ENCODE measurements around the gene GAS7. TPM values are rescaled to one million over a fixed set of nuclear protein-coding genes. Genes with fewer than 3 reads are reported as not detected.

Gene GAS7
- total RNA-seq, 1 experiment from 2014 or later, result 12.3 TPM

DNA sequence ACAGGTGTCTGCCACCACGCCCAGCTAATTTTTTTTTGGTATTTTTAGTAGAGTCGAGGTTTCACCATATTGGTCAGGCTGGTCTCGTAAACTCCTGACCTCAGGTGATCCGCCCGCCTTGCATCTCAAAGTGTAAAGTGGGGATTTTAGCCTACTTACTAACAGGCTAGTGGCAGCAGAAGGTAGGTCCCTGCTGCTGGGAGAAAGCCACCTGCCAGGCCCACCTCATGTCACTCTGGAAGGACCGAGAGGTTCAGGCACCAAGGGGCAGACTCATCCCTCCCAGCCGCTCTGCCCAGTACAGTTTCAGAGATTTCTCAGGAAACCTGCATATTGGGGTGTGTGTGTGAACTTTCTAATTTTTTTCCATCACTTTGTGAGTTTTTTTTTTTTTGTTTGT, 291.3 kb downstream of the GAS7 start:
- Mint-ChIP-seq H3K4me3 (no peak overlapping the region), H3K9me3 (no peaks in the 10 kb centered on the region), H3K27me3 (ENCODE audit: low read depth) (no peaks in the 10 kb centered on the region; the same call in 1 of the 2 replicates), H3K4me1 (peaks cover 14% of the 10 kb centered on the region), H3K27ac (no peak overlapping the region), H3K36me3 (no peaks in the 10 kb centered on the region)
- DNase-seq (ENCODE audit: low spot score), result no peak
- POLR2A ChIA-PET, result no interaction called here
- ATAC-seq, result no peak
- no peak for TF ChIP-seq ZNF423 (CRISPR knock-in tag; IDR thresholded peaks at IDR 0.05)
- TF ChIP-seq NR3C1 (CRISPR knock-in tag; conservative IDR thresholded peaks at IDR 0.05; ENCODE audit: low read depth), result no peak
- no peak for TF ChIP-seq JUN (CRISPR knock-in tag; IDR thresholded peaks at IDR 0.05)
- TF ChIP-seq, protein P1, sequence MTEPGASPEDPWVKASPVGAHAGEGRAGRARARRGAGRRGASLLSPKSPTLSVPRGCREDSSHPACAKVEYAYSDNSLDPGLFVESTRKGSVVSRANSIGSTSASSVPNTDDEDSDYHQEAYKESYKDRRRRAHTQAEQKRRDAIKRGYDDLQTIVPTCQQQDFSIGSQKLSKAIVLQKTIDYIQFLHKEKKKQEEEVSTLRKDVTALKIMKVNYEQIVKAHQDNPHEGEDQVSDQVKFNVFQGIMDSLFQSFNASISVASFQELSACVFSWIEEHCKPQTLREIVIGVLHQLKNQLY (CRISPR knock-in tag; IDR thresholded peaks at IDR 0.05), result no peak
- CTCF ChIA-PET, result interaction anchor here (1.6 to 1.9 kb wide), 3 partner anchors 17 to 90 kb away, joined by 5 to 9 read pairs (median 8); no protein-coding TSS in a partner anchor

DNA sequence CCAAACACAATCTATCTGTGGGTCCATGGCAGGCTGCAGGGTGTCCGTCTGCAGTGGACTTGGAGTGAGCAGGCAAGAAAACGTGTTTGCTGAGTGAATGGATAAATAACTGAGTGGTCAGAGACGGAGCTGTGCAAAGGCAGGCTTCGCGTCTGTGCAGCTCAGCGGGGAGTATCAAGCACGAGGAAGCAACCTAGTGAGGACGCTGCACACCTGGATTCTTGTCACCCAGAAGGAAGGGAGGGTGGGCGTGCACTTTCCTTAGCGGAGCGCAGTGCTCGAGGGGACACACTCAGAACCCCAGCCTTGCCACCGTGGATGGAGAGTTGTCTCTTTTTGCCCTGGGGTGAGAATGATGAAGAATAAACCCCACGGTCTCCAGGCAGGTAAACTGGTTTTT, 291.8 kb downstream of the GAS7 start:
- ChIA-PET CTCF (interaction anchor here (1.9 to 2.8 kb wide), 2 partner anchors 17 to 52 kb away, joined by 5 to 19 read pairs; no protein-coding TSS in a partner anchor), POLR2A (no interaction called here)
- TF ChIP-seq ZNF232 (CRISPR knock-in tag; IDR thresholded peaks at IDR 0.05) (no peak), RELA (CRISPR knock-in tag; IDR thresholded peaks at IDR 0.05; ENCODE audit: borderline replicate concordance) (no peak), ZNF317 (CRISPR knock-in tag; IDR thresholded peaks at IDR 0.05; ENCODE audit: borderline replicate concordance, low read depth) (no peak), FOXJ3 (CRISPR knock-in tag; IDR thresholded peaks at IDR 0.05; ENCODE audit: borderline replicate concordance) (no peak), HMGA2 (CRISPR knock-in tag; IDR thresholded peaks at IDR 0.05) (no peak), ZBTB21 (CRISPR knock-in tag; IDR thresholded peaks at IDR 0.05; ENCODE audit: borderline replicate concordance) (no peak), ATF1 (CRISPR knock-in tag; IDR thresholded peaks at IDR 0.05) (no peak), NR3C1 (CRISPR knock-in tag; conservative IDR thresholded peaks at IDR 0.05; ENCODE audit: low read depth) (no peak)
- TF ChIP-seq, protein P2, sequence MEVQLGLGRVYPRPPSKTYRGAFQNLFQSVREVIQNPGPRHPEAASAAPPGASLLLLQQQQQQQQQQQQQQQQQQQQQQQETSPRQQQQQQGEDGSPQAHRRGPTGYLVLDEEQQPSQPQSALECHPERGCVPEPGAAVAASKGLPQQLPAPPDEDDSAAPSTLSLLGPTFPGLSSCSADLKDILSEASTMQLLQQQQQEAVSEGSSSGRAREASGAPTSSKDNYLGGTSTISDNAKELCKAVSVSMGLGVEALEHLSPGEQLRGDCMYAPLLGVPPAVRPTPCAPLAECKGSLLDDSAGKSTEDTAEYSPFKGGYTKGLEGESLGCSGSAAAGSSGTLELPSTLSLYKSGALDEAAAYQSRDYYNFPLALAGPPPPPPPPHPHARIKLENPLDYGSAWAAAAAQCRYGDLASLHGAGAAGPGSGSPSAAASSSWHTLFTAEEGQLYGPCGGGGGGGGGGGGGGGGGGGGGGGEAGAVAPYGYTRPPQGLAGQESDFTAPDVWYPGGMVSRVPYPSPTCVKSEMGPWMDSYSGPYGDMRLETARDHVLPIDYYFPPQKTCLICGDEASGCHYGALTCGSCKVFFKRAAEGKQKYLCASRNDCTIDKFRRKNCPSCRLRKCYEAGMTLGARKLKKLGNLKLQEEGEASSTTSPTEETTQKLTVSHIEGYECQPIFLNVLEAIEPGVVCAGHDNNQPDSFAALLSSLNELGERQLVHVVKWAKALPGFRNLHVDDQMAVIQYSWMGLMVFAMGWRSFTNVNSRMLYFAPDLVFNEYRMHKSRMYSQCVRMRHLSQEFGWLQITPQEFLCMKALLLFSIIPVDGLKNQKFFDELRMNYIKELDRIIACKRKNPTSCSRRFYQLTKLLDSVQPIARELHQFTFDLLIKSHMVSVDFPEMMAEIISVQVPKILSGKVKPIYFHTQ (CRISPR knock-in tag; IDR thresholded peaks at IDR 0.05), result no peak
- H3K27ac Mint-ChIP-seq, result no peak overlapping the region
- no peak overlapping the region for H3K4me3 Mint-ChIP-seq
- H3K36me3 Mint-ChIP-seq, result no peaks in the 10 kb centered on the region
- ATAC-seq, result no peak
- DNase-seq (ENCODE audit: low spot score), result no peak
- H3K27me3 Mint-ChIP-seq (ENCODE audit: low read depth), result no peaks in the 10 kb centered on the region; the same call in 1 of the 2 replicates
- no peaks in the 10 kb centered on the region for H3K9me3 Mint-ChIP-seq
- H3K4me1 Mint-ChIP-seq, result peaks cover 16% of the 10 kb centered on the region

DNA sequence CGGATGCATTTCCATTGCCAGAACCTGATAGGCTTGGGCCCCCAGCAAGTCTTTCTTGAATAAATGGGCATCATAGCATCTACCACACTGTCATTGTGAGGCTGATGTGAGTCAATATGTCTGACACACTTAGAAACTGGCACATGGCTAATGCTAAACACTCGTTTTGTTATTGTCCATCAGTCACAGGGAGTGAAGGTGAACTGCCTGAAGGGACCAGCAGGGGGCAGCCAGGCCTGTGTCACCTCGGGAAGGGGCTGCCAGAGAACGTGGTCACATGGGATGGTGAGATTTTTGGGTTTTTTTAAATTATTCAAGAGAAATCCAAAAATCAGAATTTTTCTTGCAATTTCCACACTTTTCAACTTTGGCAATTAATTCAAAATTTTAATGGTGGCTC, 292.5 kb downstream of the GAS7 start:
- Mint-ChIP-seq H3K27me3 (ENCODE audit: low read depth) (no peaks in the 10 kb centered on the region; the same call in 1 of the 2 replicates), H3K4me1 (peaks cover 16% of the 10 kb centered on the region), H3K9me3 (no peaks in the 10 kb centered on the region), H3K36me3 (no peaks in the 10 kb centered on the region), H3K4me3 (no peak overlapping the region), H3K27ac (no peak overlapping the region)
- DNase-seq (ENCODE audit: low spot score) (peak; percentile 74), ATAC-seq (peak; percentile 79)
- ChIA-PET POLR2A (no interaction called here), CTCF (interaction anchor here (0.6 to 2.8 kb wide), 15 partner anchors 8 to 712 kb away, joined by 3 to 19 read pairs (median 4); no protein-coding TSS in a partner anchor)
- TF ChIP-seq, protein P3, sequence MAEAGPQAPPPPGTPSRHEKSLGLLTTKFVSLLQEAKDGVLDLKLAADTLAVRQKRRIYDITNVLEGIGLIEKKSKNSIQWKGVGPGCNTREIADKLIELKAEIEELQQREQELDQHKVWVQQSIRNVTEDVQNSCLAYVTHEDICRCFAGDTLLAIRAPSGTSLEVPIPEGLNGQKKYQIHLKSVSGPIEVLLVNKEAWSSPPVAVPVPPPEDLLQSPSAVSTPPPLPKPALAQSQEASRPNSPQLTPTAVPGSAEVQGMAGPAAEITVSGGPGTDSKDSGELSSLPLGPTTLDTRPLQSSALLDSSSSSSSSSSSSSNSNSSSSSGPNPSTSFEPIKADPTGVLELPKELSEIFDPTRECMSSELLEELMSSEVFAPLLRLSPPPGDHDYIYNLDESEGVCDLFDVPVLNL (CRISPR knock-in tag; IDR thresholded peaks at IDR 0.05; ENCODE audit: borderline replicate concordance, low read depth), result no peak
- TF ChIP-seq, protein P4, sequence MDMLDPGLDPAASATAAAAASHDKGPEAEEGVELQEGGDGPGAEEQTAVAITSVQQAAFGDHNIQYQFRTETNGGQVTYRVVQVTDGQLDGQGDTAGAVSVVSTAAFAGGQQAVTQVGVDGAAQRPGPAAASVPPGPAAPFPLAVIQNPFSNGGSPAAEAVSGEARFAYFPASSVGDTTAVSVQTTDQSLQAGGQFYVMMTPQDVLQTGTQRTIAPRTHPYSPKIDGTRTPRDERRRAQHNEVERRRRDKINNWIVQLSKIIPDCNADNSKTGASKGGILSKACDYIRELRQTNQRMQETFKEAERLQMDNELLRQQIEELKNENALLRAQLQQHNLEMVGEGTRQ (CRISPR knock-in tag; IDR thresholded peaks at IDR 0.05), result 0 out of 2 replicates have a peak, but pooled peaks have one; percentile 34
- TF ChIP-seq, protein P5, sequence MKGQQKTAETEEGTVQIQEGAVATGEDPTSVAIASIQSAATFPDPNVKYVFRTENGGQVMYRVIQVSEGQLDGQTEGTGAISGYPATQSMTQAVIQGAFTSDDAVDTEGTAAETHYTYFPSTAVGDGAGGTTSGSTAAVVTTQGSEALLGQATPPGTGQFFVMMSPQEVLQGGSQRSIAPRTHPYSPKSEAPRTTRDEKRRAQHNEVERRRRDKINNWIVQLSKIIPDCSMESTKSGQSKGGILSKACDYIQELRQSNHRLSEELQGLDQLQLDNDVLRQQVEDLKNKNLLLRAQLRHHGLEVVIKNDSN (CRISPR knock-in tag; IDR thresholded peaks at IDR 0.05), result 0 out of 2 replicates have a peak, but pooled peaks have one; percentile 45
- TF ChIP-seq, protein P6, sequence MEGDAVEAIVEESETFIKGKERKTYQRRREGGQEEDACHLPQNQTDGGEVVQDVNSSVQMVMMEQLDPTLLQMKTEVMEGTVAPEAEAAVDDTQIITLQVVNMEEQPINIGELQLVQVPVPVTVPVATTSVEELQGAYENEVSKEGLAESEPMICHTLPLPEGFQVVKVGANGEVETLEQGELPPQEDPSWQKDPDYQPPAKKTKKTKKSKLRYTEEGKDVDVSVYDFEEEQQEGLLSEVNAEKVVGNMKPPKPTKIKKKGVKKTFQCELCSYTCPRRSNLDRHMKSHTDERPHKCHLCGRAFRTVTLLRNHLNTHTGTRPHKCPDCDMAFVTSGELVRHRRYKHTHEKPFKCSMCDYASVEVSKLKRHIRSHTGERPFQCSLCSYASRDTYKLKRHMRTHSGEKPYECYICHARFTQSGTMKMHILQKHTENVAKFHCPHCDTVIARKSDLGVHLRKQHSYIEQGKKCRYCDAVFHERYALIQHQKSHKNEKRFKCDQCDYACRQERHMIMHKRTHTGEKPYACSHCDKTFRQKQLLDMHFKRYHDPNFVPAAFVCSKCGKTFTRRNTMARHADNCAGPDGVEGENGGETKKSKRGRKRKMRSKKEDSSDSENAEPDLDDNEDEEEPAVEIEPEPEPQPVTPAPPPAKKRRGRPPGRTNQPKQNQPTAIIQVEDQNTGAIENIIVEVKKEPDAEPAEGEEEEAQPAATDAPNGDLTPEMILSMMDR (IDR thresholded peaks at IDR 0.05), result peak; percentile 82

Measured in WTC11 (cell line).